Osteocyte (in vitro differentiated cells): ENCODE results near the gene SERHL2. TPM values are rescaled to one million over a fixed set of nuclear protein-coding genes. Genes with fewer than 3 reads are reported as not detected.
A peak's percentile ranks its signal among the peaks of the same experiment; 100 is the strongest.
"Not testable (repeated sequence)": the region's sequence is repeated elsewhere in the genome, so short reads cannot be mapped to it uniquely, and the experiment has no call there.

ENCODE experiments used
- DNase-seq: peaks from one replicate; pipeline ENCODE4 v3.0.0; 2021; ENCODE audit warnings: mixed read lengths; ENCODE audit not compliant: unreplicated experiment; ENCODE audit errors: extremely low spot score
- H3K27ac Mint-ChIP-seq: one replicate; pipeline ENCODE4 v1.8.0; 2021; ENCODE audit warnings: mild to moderate bottlenecking, mixed read lengths; ENCODE audit not compliant: unreplicated experiment
- H3K27me3 Mint-ChIP-seq: one replicate; pipeline ENCODE4 v1.8.0; 2021; ENCODE audit warnings: mixed read lengths; ENCODE audit not compliant: unreplicated experiment
- H3K36me3 Mint-ChIP-seq: one replicate; pipeline ENCODE4 v1.8.0; 2021; ENCODE audit warnings: mixed read lengths; ENCODE audit not compliant: unreplicated experiment
- H3K4me1 Mint-ChIP-seq: one replicate; pipeline ENCODE4 v1.8.0; 2021; ENCODE audit warnings: mixed read lengths; ENCODE audit not compliant: unreplicated experiment
- H3K4me3 Mint-ChIP-seq: one replicate; pipeline ENCODE4 v1.8.0; 2021; ENCODE audit warnings: mild to moderate bottlenecking, moderate library complexity, mixed read lengths; ENCODE audit not compliant: unreplicated experiment
- H3K9me3 Mint-ChIP-seq: one replicate; pipeline ENCODE4 v1.8.0; 2021; ENCODE audit warnings: mixed read lengths; ENCODE audit not compliant: unreplicated experiment
- CTCF ChIP-seq: fragments of 200-600 bp; sonication (generic); IDR thresholded peaks from 2 replicates; pipeline ENCODE4 v1.5.0; 2021; ENCODE audit warnings: antibody characterized with exemption, mild to moderate bottlenecking, moderate library complexity
- total RNA-seq: library from RNA; stranded (reverse); gene quantifications from 2 replicates; pipeline ENCODE4 v1.2.1, GENCODE V29; 2021

The SERHL2 gene
- total RNA-seq, 1 donor from 2014 or later, result 1.3 TPM

GRCh38 chr22:42560781-42561180, 7.0 kb downstream of the SERHL2 start:
- DNase-seq, result no peak
- H3K4me1 Mint-ChIP-seq, result peaks cover 4% of the 10 kb centered on the region
- TF ChIP-seq CTCF, result peak; percentile 50
- no peaks in the 10 kb centered on the region for H3K36me3 Mint-ChIP-seq
- H3K9me3 Mint-ChIP-seq, result no peaks in the 10 kb centered on the region
- no peak overlapping the region for H3K27ac Mint-ChIP-seq
- no peak overlapping the region for H3K4me3 Mint-ChIP-seq
- H3K27me3 Mint-ChIP-seq, result no peaks in the 10 kb centered on the region

GRCh38 chr22:42561856-42562255, 8.1 kb downstream of the SERHL2 start:
- DNase-seq, result no peak
- H3K27ac Mint-ChIP-seq, result no peak overlapping the region
- TF ChIP-seq CTCF, result no peak

GRCh38 chr22:42562279-42562678, 8.5 kb downstream of the SERHL2 start:
- no peak for TF ChIP-seq CTCF
- Mint-ChIP-seq H3K4me3 (no peak overlapping the region), H3K36me3 (no peaks in the 10 kb centered on the region), H3K27me3 (no peaks in the 10 kb centered on the region), H3K27ac (no peak overlapping the region), H3K9me3 (no peaks in the 10 kb centered on the region), H3K4me1 (peaks cover 4% of the 10 kb centered on the region)
- DNase-seq, result no peak

More at GRCh38 chr22:42561856-42562255, 8.1 kb downstream of the SERHL2 start:
- Mint-ChIP-seq H3K36me3 (no peaks in the 10 kb centered on the region), H3K9me3 (no peaks in the 10 kb centered on the region), H3K4me1 (peaks cover 4% of the 10 kb centered on the region), H3K27me3 (no peaks in the 10 kb centered on the region), H3K4me3 (no peak overlapping the region)

GRCh38 chr22:42562684-42563083, 8.9 kb downstream of the SERHL2 start:
- TF ChIP-seq CTCF, result no peak
- Mint-ChIP-seq H3K27ac (no peak overlapping the region), H3K4me3 (no peak overlapping the region), H3K9me3 (no peaks in the 10 kb centered on the region), H3K27me3 (no peaks in the 10 kb centered on the region), H3K36me3 (no peaks in the 10 kb centered on the region), H3K4me1 (peaks cover 4% of the 10 kb centered on the region)
- no peak for DNase-seq

GRCh38 chr22:42563943-42564342, 10.2 kb downstream of the SERHL2 start:
- H3K36me3 Mint-ChIP-seq, H3K4me1 Mint-ChIP-seq, H3K27me3 Mint-ChIP-seq, DNase-seq, H3K4me3 Mint-ChIP-seq, H3K9me3 Mint-ChIP-seq, H3K27ac Mint-ChIP-seq: not testable (repeated sequence)

GRCh38 chr22:42564699-42565098, 10.9 kb downstream of the SERHL2 start:
- no peak for TF ChIP-seq CTCF
- no peak overlapping the region for H3K4me3 Mint-ChIP-seq
- peaks cover 4% of the 10 kb centered on the region for H3K4me1 Mint-ChIP-seq
- H3K36me3 Mint-ChIP-seq, result no peaks in the 10 kb centered on the region
- no peaks in the 10 kb centered on the region for H3K9me3 Mint-ChIP-seq
- DNase-seq, result no peak
- H3K27me3 Mint-ChIP-seq, result no peaks in the 10 kb centered on the region
- no peak overlapping the region for H3K27ac Mint-ChIP-seq
